Measurements from ENCODE around the gene PANX2.
"Not testable (repeated sequence)": the region's sequence is repeated elsewhere in the genome, so short reads cannot be mapped to it uniquely, and the experiment has no call there.

PANX2 gene

DNA sequence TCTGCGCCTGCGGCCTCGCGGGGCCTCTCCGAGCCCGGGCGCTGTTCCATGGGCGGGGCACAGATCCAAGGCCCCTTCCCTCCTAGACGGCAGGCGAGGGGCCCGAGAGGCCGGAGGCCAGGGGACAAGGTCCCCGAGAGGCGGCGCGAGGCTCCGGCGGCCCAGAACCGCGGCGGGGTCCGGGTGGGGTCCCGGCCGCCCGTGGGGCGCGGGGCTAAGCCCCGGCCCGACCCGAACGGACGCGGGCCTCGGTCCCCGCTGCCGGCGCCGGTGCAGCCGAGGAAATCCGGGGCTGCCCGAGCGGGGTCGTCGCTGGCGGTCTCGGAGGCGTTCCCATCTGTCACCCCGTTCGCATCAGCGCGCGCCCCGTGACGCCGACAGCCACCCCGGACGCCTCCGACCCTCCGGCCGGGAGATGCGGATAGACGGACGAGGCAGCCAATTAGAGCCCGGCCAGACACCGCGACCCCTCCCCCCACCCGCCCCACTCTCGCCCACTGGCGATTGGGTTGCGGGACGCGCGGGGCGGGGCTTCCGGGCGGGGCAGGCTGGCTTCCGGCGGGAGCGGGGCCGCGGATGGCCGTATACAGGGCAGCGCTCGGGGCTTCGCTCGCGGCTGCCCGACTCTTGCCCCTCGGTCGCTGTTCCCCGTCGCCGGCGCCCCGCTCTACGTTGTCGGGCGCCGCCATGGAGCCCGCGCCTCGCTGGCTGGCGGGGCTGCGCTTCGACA is 30.1 kb downstream of the PANX2 start, which contains the start of gene SELENOO:
SELENOO (plus strand) TSS at position 551 of the 730 bp plus-strand sequence; CDS start at position 577, 26 bp downstream.
- peaks cover 16% of the 10 kb centered on the region for H3K4me1 Mint-ChIP-seq (ENCODE audit: low read depth)
- peak; percentile 89 for DNase-seq (ENCODE audit: low spot score)
- H3K9me3 Mint-ChIP-seq: no peaks in the 10 kb centered on the region
- peak within 1 kb of the TSS; percentile 86 for H3K4me3 Mint-ChIP-seq
- peaks cover 19% of the 10 kb centered on the region for H3K36me3 Mint-ChIP-seq (ENCODE audit: low read depth)
- H3K27ac Mint-ChIP-seq: peak within 1 kb of the TSS; percentile 73
- no peaks in the 10 kb centered on the region for H3K27me3 Mint-ChIP-seq (ENCODE audit: low read depth)

DNA sequence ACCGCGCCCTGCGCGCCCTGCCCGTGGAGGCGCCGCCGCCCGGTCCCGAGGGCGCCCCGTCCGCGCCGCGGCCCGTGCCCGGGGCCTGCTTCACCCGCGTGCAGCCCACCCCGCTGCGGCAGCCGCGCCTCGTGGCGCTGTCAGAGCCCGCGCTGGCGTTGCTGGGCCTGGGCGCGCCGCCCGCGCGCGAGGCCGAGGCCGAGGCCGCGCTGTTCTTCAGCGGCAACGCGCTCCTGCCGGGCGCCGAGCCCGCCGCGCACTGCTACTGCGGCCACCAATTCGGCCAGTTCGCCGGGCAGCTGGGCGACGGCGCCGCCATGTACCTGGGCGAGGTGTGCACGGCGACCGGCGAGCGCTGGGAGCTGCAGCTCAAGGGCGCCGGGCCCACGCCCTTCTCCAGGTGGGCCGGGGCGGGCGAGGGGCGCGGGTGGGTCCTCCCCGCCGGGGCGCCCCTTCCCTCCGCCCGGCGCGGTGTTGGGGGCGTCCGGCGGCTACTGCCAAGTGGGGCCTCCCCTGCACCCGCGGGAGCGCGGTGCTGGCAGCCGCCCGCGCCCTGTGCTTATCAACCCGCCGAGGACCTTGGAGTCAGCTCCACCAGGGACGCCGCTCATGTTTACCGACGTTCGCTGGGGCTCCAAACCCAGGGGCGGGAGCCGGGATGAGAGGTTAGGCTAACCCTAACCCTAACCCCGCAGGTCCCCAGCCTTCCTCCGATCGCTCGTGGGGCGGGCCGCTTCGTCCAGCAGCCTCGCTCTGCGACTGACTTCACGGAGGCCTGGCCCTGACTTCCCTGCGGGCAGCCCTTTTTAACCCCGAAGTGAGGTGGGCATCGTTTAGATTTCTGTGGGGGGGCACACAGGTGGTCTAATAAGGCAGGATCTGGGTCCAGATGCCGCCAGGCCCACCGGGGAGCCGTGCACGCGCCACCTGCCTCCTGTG is 30.9 kb downstream of the PANX2 start:
- H3K27me3 Mint-ChIP-seq (ENCODE audit: low read depth): no peaks in the 10 kb centered on the region
- DNase-seq (ENCODE audit: low spot score): no peak
- H3K9me3 Mint-ChIP-seq: no peaks in the 10 kb centered on the region
- H3K27ac Mint-ChIP-seq: peak overlapping the region; percentile 64
- H3K4me3 Mint-ChIP-seq: peak overlapping the region; percentile 86
- peaks cover 22% of the 10 kb centered on the region for H3K36me3 Mint-ChIP-seq (ENCODE audit: low read depth)
- H3K4me1 Mint-ChIP-seq (ENCODE audit: low read depth): peaks cover 16% of the 10 kb centered on the region

DNA sequence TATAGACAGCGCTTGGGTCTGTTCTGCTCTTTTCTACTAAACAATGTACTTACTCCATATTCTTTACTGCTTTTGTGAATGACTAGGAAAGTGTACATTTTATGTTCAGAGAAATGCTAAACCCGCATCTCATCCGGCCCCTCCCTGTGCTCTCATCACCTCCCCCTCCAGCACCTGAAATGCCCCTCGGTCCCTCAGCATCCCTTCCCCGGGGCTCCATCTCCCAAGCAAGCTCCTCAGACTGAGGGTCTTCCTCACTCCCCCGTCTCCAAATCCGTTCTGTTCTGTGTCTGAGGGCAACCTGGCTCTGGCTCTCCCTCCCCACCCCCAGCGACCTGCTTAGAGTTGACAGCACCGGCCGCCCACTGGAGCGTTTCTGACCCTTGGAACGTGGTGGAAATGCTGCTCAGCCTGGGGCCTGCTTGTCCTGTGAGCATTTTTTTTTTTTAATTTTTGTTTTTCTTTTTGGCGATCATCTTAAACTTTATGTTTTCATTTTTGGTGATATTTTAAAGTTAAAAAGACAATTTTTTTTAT is 31.7 kb downstream of the PANX2 start:
- H3K36me3 Mint-ChIP-seq (ENCODE audit: low read depth): peaks cover 23% of the 10 kb centered on the region
- no peaks in the 10 kb centered on the region for H3K9me3 Mint-ChIP-seq
- no peaks in the 10 kb centered on the region for H3K27me3 Mint-ChIP-seq (ENCODE audit: low read depth)
- DNase-seq (ENCODE audit: low spot score): no peak
- H3K27ac Mint-ChIP-seq: peak overlapping the region; percentile 64
- H3K4me3 Mint-ChIP-seq: peak overlapping the region; percentile 86
- peaks cover 16% of the 10 kb centered on the region for H3K4me1 Mint-ChIP-seq (ENCODE audit: low read depth)

DNA sequence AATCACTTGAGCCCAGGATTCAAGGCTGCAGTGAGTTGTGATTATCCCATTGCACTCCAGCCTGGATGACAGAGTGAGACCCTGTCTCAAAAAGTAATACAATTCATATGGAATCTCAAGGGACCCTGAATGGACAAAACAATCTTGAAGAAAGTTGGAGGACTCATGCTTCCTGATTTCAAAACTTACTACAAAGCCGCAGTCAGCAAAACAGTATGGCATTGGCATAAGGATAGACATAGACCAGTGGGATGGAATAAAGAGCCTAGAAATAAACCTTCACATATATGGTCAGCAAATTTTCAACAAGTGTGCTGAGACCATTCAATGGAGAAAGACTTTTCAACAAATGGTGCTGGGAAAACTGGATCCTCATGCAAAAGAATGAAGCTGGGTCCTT is 32.8 kb downstream of the PANX2 start:
- no peak for DNase-seq (ENCODE audit: low spot score)
- H3K27me3 Mint-ChIP-seq (ENCODE audit: low read depth): no peaks in the 10 kb centered on the region
- H3K36me3 Mint-ChIP-seq (ENCODE audit: low read depth): peaks cover 23% of the 10 kb centered on the region
- H3K9me3 Mint-ChIP-seq: no peaks in the 10 kb centered on the region
- no peak overlapping the region for H3K27ac Mint-ChIP-seq
- H3K4me3 Mint-ChIP-seq: no peak overlapping the region
- peaks cover 16% of the 10 kb centered on the region for H3K4me1 Mint-ChIP-seq (ENCODE audit: low read depth)

DNA sequence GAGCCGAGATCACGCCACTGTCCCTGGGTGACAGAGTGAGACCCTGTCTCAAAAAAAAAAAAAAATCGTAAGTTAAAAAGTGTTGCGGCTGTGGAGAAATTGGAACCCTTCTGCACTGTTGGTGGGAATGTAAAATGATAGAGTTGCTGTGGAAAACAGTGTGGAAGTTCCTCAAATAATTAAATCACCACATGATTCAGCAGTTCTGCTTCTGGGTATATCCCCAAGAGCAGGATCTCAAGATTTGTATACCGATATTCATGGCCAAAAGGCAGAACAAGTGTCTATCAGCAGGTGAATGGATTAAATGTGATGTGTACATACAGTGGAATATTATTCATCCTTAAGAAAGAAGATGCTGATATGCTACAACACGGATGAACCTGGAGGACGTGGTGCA is 34.0 kb downstream of the PANX2 start:
- H3K27ac Mint-ChIP-seq: no peak overlapping the region
- no peaks in the 10 kb centered on the region for H3K27me3 Mint-ChIP-seq (ENCODE audit: low read depth)
- no peaks in the 10 kb centered on the region for H3K9me3 Mint-ChIP-seq

DNA sequence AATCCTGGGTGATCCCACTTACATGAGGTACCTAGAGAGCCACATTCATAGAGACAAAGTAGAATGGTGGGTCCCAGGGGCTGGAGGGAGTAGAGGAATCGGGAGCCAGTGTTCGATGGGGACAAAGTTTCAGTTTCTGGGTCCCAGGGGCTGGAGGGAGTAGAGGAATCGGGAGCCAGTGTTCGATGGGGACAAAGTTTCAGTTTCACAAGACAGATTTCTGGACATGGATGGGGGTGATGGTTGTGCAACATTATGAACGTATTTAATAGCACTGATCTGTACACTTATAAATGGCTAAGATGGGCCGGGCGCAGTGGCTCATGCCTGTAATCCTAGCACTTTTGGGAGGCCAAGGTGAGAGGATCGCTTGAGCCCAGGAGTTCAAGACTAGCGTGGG is 34.5 kb downstream of the PANX2 start:
- not testable (repeated sequence) for H3K9me3 Mint-ChIP-seq; DNase-seq (ENCODE audit: low spot score); H3K27ac Mint-ChIP-seq; H3K27me3 Mint-ChIP-seq (ENCODE audit: low read depth); H3K4me3 Mint-ChIP-seq
- Mint-ChIP-seq H3K36me3 (ENCODE audit: low read depth) (peaks cover 23% of the 10 kb centered on the region), H3K4me1 (ENCODE audit: low read depth) (peaks cover 14% of the 10 kb centered on the region)

More for the DNA sequence above, 34.0 kb downstream of the PANX2 start:
- DNase-seq (ENCODE audit: low spot score): no peak
- Mint-ChIP-seq H3K4me3 (no peak overlapping the region), H3K36me3 (ENCODE audit: low read depth) (peaks cover 20% of the 10 kb centered on the region), H3K4me1 (ENCODE audit: low read depth) (peaks cover 13% of the 10 kb centered on the region)

DNA sequence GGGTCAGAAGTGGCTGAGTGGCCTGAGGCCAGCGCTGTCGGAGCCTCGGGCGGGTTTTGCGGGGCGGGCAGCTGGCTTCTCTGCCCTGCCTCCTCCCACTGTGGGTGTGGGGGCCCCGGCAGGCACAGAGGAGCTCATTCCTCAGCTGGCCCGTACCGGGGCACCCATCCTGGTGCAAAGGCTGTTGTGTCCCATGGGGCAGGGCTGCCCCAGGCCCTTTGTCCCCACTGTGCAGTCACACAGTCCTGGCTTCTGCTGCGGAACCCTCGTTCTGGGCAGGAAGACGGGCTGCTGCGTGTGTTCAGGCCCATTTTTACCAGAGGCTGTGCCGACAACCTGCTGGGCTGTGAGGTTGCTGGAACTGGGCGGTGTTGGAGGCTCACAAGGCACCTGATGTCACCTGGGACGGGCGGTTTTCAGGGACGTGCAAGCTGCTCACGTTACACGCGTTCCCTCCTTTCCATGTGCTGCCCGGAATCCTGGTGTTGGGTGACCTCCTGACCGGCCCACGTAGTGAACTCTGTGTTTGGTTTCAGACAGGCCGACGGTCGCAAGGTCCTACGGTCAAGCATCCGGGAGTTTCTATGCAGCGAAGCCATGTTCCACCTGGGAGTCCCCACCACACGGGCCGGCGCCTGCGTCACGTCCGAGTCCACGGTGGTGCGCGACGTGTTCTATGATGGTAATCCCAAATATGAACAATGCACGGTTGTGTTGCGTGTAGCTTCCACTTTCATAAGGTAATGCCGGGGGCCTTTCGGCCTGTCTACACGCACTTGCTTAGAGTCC is 35.4 kb downstream of the PANX2 start:
- no peak for DNase-seq (ENCODE audit: low spot score)
- Mint-ChIP-seq H3K27ac (no peak overlapping the region), H3K4me1 (ENCODE audit: low read depth) (peaks cover 14% of the 10 kb centered on the region), H3K4me3 (no peak overlapping the region), H3K27me3 (ENCODE audit: low read depth) (no peaks in the 10 kb centered on the region), H3K9me3 (no peaks in the 10 kb centered on the region), H3K36me3 (ENCODE audit: low read depth) (peaks cover 24% of the 10 kb centered on the region)

DNA sequence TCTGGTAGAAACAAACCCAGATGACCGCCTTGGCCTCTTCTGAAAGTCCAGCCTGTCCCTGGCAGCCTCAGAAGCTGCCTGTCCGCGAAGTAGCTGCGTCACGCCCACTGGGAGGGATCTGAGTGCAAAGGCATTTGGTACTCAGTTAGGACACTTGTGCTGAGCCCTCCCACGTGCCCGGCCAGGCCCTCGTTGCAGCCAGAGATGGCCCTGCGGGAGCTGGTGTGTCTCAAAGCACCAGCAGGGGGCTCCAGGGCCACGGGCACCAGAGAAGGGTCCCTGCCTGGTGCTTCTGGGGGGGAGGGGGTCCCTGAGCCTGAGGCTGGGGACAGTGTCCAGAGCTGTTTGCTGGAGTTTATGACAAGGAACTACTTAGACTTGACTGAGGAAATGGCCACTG is 36.1 kb downstream of the PANX2 start:
- Mint-ChIP-seq H3K27ac (no peak overlapping the region), H3K36me3 (ENCODE audit: low read depth) (peaks cover 28% of the 10 kb centered on the region), H3K4me3 (no peak overlapping the region), H3K9me3 (no peaks in the 10 kb centered on the region), H3K4me1 (ENCODE audit: low read depth) (peaks cover 14% of the 10 kb centered on the region), H3K27me3 (ENCODE audit: low read depth) (no peaks in the 10 kb centered on the region)
- no peak for DNase-seq (ENCODE audit: low spot score)

DNA sequence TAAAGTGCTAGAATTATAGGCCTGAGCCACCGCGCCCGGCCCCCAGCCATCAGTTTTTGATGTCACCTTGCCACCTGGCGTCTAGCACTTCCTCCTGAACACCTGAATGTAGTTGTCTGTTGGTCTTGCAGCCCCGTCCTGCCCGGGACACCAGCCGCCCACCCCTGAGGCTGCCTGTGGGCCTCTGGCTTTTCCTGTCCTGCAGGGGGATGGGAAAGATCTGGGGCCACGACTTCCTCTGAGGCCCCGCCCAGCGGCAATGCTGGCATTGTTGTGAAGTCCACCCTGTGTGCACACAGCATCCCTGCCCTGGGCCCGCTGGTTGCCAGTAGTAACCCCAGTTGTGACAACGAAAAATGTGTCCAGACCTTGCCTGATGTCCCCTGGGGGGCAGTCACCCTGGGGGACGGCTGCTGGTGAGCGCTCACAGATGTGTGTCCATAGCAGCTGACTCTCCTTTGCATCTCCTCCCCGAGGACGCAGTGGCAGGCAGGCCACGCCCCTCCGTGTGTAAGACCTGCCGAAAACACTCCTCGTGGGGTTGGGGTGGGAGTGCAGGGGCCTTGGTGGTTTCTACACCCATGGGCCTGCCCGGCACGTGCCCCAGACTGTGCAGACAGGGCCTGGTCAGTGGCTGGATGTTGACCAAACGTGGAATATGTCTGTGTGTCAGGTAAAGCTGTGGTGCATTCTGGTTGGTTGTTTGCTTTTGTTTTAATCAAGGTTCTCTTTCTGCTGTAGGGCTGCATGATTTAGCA is 37.0 kb downstream of the PANX2 start:
- no peak for DNase-seq (ENCODE audit: low spot score)
- peaks cover 7% of the 10 kb centered on the region for H3K4me1 Mint-ChIP-seq (ENCODE audit: low read depth)
- no peak overlapping the region for H3K4me3 Mint-ChIP-seq
- H3K27me3 Mint-ChIP-seq (ENCODE audit: low read depth): no peaks in the 10 kb centered on the region
- H3K27ac Mint-ChIP-seq: no peak overlapping the region
- H3K9me3 Mint-ChIP-seq: no peaks in the 10 kb centered on the region
- peaks cover 28% of the 10 kb centered on the region for H3K36me3 Mint-ChIP-seq (ENCODE audit: low read depth)

DNA sequence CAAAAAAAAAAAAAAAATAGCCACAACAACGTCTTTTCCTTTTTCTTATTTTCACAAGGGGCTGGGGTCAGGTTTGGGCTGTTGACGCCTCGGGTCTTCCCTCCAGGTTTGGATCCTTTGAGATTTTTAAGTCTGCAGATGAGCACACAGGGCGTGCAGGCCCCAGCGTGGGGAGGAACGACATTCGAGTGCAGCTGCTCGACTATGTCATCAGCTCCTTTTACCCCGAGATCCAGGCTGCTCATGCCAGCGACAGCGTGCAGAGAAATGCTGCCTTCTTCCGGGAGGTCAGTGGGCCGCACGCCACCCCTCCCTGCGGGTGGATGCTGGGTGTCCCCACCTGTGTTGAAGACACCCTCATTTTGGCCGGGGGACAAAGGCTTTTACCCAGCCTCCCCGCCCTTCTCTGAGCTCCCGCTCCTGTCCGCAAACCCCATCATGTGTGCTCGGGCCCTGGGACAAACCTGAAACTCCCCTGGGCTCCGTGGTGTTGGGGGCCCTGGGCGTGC is 38.0 kb downstream of the PANX2 start:
- no peak overlapping the region for H3K27ac Mint-ChIP-seq
- H3K27me3 Mint-ChIP-seq (ENCODE audit: low read depth): no peaks in the 10 kb centered on the region
- H3K4me3 Mint-ChIP-seq: no peak overlapping the region
- H3K4me1 Mint-ChIP-seq (ENCODE audit: low read depth): peaks cover 7% of the 10 kb centered on the region
- no peak for DNase-seq (ENCODE audit: low spot score)
- peaks cover 25% of the 10 kb centered on the region for H3K36me3 Mint-ChIP-seq (ENCODE audit: low read depth)
- no peaks in the 10 kb centered on the region for H3K9me3 Mint-ChIP-seq

DNA sequence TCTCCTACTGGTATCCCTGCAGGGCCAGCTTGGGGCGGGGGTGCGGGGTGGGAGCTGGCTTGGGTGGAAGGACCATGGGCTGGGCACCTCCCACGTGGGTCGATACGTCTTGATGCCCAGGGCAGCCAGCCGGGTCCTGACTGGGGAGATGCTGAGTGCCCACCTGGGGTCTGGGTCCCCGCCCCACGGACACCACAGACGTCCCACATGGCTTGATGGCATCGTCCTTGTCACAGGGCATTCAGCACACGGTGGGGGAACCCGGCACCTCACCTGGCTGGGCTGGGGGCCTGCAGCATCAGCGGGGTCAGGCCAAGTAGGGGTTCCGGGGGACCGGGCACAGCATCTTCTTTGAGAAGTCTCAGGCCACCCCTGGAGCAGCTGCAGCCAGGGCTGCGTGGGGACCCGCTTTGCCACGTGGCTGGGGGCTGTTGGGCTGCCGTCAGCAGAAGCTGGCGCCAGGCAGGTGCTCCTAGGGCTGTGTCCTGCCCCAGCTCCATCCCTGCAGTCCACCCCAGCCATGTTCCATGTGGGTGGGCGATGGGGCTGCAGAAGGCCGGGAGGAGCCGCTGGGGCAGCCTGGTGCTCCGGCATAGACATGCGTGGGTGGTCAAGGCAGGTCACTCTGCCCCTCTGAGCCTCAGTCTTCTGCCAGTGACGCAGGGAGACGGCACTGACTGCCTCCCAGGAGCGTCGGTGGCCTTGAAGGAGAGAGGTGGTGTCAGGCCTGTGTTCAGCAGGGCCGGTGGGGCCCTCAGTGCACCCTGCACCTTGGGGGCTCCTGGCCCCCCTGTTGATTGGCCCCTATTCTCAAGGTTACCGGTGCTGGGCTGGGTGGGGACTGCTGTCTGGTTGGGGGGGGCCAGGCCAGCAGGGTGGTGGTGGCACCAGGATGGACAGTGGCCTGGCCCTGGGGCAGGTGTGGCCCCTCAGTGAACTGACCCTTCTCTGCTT is 38.7 kb downstream of the PANX2 start:
- H3K36me3 Mint-ChIP-seq (ENCODE audit: low read depth): peaks cover 23% of the 10 kb centered on the region
- H3K9me3 Mint-ChIP-seq: no peaks in the 10 kb centered on the region
- H3K4me3 Mint-ChIP-seq: no peak overlapping the region
- H3K27me3 Mint-ChIP-seq (ENCODE audit: low read depth): no peaks in the 10 kb centered on the region
- H3K27ac Mint-ChIP-seq: no peak overlapping the region
- no peak for DNase-seq (ENCODE audit: low spot score)
- H3K4me1 Mint-ChIP-seq (ENCODE audit: low read depth): peaks cover 5% of the 10 kb centered on the region

DNA sequence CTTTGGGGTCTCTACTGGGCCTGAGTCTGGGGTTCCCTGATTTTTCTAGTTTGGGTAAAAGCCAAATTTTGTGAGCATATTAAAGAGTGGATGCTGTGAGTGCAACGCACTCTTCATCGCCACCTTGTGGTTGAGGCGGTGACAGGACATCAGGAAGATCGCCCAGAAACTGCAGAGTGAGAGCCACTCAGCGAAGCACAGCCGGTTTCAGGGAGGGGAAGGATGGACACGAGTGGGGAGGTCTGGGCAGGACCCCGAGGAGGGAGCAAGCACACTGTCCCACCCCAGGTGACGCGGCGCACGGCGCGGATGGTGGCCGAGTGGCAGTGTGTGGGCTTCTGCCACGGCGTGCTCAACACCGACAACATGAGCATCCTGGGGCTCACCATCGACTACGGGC is 39.4 kb downstream of the PANX2 start:
- H3K27me3 Mint-ChIP-seq (ENCODE audit: low read depth): no peaks in the 10 kb centered on the region
- H3K9me3 Mint-ChIP-seq: no peaks in the 10 kb centered on the region
- H3K4me3 Mint-ChIP-seq: no peak overlapping the region
- H3K27ac Mint-ChIP-seq: peak overlapping the region; percentile 27
- peaks cover 24% of the 10 kb centered on the region for H3K36me3 Mint-ChIP-seq (ENCODE audit: low read depth)
- DNase-seq (ENCODE audit: low spot score): peak; percentile 45
- peaks cover 4% of the 10 kb centered on the region for H3K4me1 Mint-ChIP-seq (ENCODE audit: low read depth)
